GM19023 (cell line): Measurements from ENCODE around the gene TRIOBP.
A peak's percentile ranks its signal among the peaks of the same experiment; 100 is the strongest.
"Not testable (repeated sequence)": the region's sequence is repeated elsewhere in the genome, so short reads cannot be mapped to it uniquely, and the experiment has no call there.

ENCODE experiments used
- ATAC-seq: cut with Tn5 transposase; IDR thresholded peaks from one replicate; pipeline ENCODE4 v1.9.1; 2021; ENCODE audit warnings: mild to moderate bottlenecking, moderate library complexity; ENCODE audit not compliant: unreplicated experiment

TRIOBP gene

GRCh38 chr22:37799979-37800378 lies 103.1 kb downstream of the TRIOBP start:
- ATAC-seq, result not testable (repeated sequence)

GRCh38 chr22:37801946-37802309 lies 105.1 kb downstream of the TRIOBP start:
- no peak for ATAC-seq

- ATAC-seq, result no peak
Measured at GRCh38 chr22:37802310-37803194, 105.7 kb downstream of the TRIOBP start.

GRCh38 chr22:37803195-37803638 lies 106.4 kb downstream of the TRIOBP start:
- no peak for ATAC-seq

DNA sequence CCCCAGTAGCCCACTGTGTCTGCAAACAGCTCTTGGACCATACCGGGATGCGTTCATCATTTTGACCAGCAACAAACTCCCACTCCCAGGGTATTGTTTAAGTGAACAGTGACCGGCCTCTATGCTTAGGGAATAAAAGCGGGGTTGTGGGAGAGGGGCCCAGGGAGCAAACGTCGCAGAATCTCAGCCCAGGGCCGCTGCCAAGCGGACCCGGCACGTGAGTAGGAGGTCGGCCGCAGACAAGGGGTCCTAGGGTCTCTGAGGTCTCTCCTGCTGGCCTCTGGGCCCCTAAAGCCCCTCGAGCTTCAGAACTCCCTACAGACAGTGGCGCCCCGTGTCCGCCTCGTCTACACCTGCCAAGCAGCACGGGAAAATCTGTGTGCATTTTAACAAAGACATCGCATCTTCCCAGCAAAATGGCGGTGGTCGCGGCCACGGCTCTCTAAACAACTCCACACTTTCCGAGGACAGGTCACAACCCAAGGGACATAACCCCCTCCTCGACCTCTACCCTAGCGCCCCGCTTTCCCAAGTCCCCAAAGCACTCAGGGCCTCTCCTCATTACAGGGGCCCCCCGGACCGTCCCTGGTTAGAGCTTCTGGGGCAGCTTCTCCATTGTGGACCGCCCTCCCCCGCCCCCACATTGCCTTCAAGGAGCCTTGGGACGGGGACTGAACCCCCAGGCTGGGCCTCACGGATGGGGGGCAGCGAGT lies 106.9 kb downstream of the TRIOBP start:
- ATAC-seq, result no peak

- no peak for ATAC-seq
Measured at GRCh38 chr22:37804352-37804880, 107.6 kb downstream of the TRIOBP start.

DNA sequence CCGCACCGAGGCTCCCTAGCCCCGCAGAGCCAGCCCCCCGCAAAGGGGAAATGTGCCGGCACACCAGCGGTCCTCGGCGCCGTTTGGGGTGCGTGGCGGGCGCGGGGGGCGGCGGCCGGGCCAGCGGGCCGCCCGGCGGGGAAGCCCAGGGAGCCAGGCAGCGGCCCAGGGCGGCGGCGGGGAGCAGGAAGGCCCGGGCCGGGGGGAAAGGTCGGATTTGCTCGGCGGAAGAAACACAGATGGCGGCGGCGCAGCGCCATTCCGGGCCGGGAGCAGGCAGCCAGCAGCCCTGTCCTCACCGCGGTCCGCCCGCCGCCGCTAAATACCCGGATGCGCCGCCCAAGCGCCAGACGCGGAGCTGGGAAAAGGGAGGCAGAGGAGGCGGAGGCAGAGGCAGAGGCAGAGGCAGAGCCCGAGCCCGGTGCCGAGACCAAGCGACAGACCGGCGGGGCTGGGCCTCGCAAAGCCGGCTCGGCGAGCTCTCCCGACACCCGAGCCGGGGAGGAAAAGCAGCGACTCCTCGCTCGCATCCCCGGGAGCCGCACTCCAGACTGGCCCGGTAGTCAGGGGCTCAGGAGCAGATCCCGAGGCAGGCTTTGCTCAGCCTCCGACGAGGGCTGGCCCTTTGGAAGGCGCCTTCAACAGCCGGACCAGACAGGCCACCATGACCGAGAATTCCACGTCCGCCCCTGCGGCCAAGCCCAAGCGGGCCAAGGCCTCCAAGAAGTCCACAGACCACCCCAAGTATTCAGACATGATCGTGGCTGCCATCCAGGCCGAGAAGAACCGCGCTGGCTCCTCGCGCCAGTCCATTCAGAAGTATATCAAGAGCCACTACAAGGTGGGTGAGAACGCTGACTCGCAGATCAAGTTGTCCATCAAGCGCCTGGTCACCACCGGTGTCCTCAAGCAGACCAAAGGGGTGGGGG lies 108.3 kb downstream of the TRIOBP start:
- no peak for ATAC-seq

DNA sequence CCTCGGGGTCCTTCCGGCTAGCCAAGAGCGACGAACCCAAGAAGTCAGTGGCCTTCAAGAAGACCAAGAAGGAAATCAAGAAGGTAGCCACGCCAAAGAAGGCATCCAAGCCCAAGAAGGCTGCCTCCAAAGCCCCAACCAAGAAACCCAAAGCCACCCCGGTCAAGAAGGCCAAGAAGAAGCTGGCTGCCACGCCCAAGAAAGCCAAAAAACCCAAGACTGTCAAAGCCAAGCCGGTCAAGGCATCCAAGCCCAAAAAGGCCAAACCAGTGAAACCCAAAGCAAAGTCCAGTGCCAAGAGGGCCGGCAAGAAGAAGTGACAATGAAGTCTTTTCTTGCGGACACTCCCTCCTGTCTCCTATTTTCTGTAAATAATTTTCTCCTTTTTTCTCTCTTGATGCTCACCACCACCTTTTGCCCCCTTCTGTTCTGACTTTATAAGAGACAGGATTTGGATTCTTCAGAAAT lies 109.0 kb downstream of the TRIOBP start:
- no peak for ATAC-seq

DNA sequence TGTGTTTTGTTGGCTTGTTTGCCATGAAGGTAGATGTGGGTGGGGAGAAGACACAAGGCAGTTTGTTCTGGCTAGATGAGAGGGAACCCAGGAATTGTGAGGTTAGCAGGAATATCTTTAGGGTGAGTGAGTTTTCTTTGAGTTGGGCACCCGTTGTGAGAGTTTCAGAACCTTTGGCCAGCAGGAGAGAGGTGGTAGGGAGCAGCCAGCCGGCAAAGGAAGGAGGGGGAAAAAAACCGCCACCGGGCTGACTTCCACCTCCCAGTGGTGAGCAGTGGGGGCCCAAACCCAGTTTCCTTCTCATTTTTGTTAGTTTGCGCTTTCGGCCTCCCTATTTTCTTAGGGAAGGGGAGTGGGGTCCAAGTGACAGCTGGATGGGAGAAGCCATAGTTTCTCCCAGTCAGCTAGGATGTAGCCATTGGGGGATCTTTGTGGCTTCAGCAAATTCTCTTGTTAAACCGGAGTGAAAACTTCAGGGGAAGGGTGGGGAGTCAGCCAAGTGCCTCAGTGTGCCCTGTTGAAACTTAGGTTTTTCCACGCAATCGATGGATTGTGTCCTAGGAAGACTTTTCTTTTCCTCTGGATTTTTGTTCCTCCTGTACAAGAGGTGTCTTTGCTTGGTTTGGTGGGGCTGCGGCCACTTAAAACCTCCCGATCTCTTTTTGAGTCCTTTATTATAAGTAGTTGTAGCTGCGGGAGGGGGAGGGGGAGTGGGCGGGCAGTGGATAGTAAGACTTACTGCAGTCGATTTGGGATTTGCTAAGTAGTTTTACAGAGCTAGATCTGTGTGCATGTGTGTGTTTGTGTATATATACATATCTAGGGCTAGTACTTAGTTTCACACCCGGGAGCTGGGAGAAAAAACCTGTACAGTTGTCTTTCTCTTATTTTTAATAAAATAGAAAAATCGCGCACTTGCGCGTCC lies 109.8 kb downstream of the TRIOBP start:
- no peak for ATAC-seq

GRCh38 chr22:37807410-37808293 lies 110.8 kb downstream of the TRIOBP start, which contains the start of gene GCAT:
Gene GCAT, plus strand, starts transcription at chr22:37807934. Its CDS starts 34 bp downstream, at chr22:37807968.
- ATAC-seq, result peak; percentile 75

DNA sequence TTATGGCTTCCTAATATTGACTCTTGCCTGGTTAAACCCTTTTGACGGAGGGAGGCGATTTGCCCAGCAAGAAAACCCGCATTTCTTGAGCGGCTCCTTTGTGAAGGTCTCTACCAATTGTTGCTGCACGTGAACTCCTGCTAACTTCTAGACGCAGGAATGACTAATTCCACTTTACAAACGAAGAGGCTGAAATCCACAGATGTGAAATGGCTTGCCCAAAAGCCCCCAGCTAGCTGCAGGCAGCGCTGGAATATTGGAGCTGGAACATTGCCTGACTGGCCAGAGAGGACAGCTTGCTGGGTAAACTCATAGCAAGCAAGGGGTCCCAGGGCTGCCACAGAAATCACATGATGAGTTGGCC lies 111.4 kb downstream of the TRIOBP start:
- no peak for ATAC-seq

- no peak for ATAC-seq
Measured at GRCh38 chr22:37809672-37810333, 113.0 kb downstream of the TRIOBP start.

DNA sequence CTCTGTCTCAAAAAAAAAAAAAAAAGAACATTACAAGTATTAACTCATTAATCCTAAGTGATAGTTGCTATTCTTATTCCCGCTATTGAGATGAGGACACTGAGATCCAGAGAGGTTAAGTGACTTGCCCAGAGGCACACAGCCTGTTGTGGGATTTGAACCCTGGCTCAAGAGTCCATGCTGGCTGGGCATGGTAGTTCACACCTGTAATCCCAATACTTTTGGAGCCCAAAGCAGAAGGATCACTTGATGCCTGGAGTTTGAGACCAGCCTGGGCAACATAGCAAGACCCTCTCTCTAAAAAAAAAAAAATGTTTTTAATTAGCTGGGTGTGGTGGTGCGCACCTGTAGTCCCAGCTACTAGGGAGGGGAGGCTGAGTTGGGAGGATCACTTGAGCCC lies 115.0 kb downstream of the TRIOBP start:
- ATAC-seq, result no peak

- no peak for ATAC-seq
Measured at GRCh38 chr22:37812869-37813678, 116.2 kb downstream of the TRIOBP start.

DNA sequence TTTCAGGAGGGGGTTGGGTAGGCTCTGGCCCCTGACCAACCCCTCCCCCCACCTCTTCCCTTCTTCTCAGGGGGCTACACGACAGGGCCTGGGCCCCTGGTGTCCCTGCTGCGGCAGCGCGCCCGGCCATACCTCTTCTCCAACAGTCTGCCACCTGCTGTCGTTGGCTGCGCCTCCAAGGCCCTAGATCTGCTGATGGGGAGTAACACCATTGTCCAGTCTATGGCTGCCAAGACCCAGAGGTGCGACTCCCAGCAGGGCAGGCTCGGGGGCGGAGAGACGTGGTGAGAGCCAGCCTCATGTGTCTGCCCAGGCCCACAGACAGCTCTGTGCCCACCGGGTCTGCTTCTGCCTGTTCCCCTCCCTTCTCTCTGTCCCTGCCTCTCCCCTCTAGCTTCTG lies 118.7 kb downstream of the TRIOBP start:
- no peak for ATAC-seq

DNA sequence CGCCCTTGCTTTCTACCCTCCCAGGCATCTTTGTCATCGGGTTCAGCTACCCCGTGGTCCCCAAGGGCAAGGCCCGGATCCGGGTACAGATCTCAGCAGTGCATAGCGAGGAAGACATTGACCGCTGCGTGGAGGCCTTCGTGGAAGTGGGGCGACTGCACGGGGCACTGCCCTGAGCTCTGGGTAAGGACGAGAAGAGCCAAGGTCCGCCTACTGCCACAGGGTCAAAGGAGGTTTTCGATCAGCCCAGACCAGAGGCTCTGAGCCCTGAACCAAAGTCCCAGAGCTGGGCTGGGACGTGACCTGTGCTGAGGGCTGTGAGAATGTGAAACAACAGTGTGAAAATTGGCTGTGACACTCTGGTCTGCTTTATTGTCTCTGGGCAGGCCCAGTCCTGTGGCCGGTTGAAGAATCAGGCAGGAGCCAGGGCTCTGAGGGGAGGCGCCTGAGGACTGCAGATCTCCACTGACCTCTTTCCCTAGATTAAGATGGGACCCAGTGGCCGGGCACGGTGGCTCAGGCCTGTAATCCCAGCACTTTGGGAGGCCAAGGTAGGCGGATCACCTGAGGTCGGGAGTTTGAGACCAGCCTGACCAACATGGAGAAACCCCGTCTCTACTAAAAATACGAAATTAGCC lies 119.8 kb downstream of the TRIOBP start:
- ATAC-seq, result no peak
